ENCODE data around the gene RNF151.

Gene RNF151

GRCh38 chr16:1978476-1979120, 11.9 kb downstream of the RNF151 start:
- no peak for DNase-seq

- no peak for DNase-seq
Observed at GRCh38 chr16:1979271-1980029, 12.8 kb downstream of the RNF151 start.

GRCh38 chr16:1980030-1980769, 13.5 kb downstream of the RNF151 start:
- DNase-seq = no peak

GRCh38 chr16:1980770-1981087, 14.1 kb downstream of the RNF151 start:
- no peak for DNase-seq

- no peak for DNase-seq
Observed at GRCh38 chr16:1981398-1981836, 14.8 kb downstream of the RNF151 start, which contains the start of gene NOXO1. TSS of gene NOXO1 (minus strand) at chr16:1981469. CDS start at chr16:1981179, 290 bp downstream.

GRCh38 chr16:1982013-1982433, 15.4 kb downstream of the RNF151 start:
- DNase-seq = no peak

GRCh38 chr16:1982991-1983543, 16.4 kb downstream of the RNF151 start:
- no peak for DNase-seq

GRCh38 chr16:1983544-1984346, 17.1 kb downstream of the RNF151 start, which contains the start of gene GFER:
TSS of gene GFER (plus strand) at chr16:1984193. CDS start at chr16:1984219, 26 bp downstream.
- peak; percentile 71 for DNase-seq

- no peak for DNase-seq
Observed at GRCh38 chr16:1984347-1985225, 17.9 kb downstream of the RNF151 start.

- no peak for DNase-seq
Observed at GRCh38 chr16:1985466-1986150, 19.0 kb downstream of the RNF151 start.

GRCh38 chr16:1987198-1987597, 20.5 kb downstream of the RNF151 start:
- no peak for DNase-seq

- DNase-seq = no peak
Observed at GRCh38 chr16:1989209-1990100, 22.8 kb downstream of the RNF151 start, which contains the start of gene SYNGR3. TSS of gene SYNGR3 (plus strand) at chr16:1989970. CDS start at chr16:1990103, 133 bp downstream.

GRCh38 chr16:1990101-1990350, 23.4 kb downstream of the RNF151 start:
- no peak for DNase-seq

- no peak for DNase-seq
Observed at GRCh38 chr16:1990351-1991134, 23.9 kb downstream of the RNF151 start.

- no peak for DNase-seq
Observed at GRCh38 chr16:1991135-1991551, 24.5 kb downstream of the RNF151 start.

- DNase-seq = no peak
Observed at GRCh38 chr16:1991588-1991947, 24.9 kb downstream of the RNF151 start.

- no peak for DNase-seq
Observed at GRCh38 chr16:1991948-1992703, 25.5 kb downstream of the RNF151 start.

GRCh38 chr16:1992704-1993317, 26.2 kb downstream of the RNF151 start:
- no peak for DNase-seq

Measured in NCI-H524 treated with DMSO at 0.1 percent for 48 hours (cell line).